Muscle layer of duodenum (tissue), 2 donors: ENCODE data around the gene LUZP1.
A peak's percentile ranks its signal among the peaks of the same experiment; 100 is the strongest.

Experiments used
- H3K27ac ChIP-seq: one replicate; pipeline ENCODE4 v1.7.0; 2013; ENCODE audit warnings: mild to moderate bottlenecking, low read length
- H3K27me3 ChIP-seq: one replicate; pipeline ENCODE4 v1.7.0; 2013; ENCODE audit warnings: low read depth, mild to moderate bottlenecking, control low read depth, low read length
- H3K36me3 ChIP-seq, 2 donors: one replicate each; pipeline ENCODE4 v1.7.0; 2013; ENCODE audit warnings: low read length in 2 of 2, control low read depth in 1 of 2, mild to moderate bottlenecking in 1 of 2; ENCODE audit not compliant: insufficient read depth in 2 of 2, control insufficient read depth in 1 of 2
- H3K4me1 ChIP-seq, 2 donors: one replicate each; pipeline ENCODE4 v1.7.0; 2013; ENCODE audit warnings: low read length in 2 of 2, mild to moderate bottlenecking in 2 of 2, control low read depth in 1 of 2, moderate library complexity in 1 of 2; ENCODE audit not compliant: insufficient read depth in 2 of 2, control insufficient read depth in 1 of 2
- H3K4me3 ChIP-seq, 2 donors: one replicate each; pipeline ENCODE4 v1.7.0; 2013; ENCODE audit warnings: low read length in 2 of 2, low read depth in 1 of 2, mild to moderate bottlenecking in 1 of 2
- H3K9me3 ChIP-seq, 2 donors: one replicate each; pipeline ENCODE4 v1.7.0; 2013; ENCODE audit warnings: low read length in 2 of 2, control low read depth in 1 of 2, mild to moderate bottlenecking in 1 of 2; ENCODE audit not compliant: control insufficient read depth in 1 of 2
- donor health status: healthy.

LUZP1 gene

DNA sequence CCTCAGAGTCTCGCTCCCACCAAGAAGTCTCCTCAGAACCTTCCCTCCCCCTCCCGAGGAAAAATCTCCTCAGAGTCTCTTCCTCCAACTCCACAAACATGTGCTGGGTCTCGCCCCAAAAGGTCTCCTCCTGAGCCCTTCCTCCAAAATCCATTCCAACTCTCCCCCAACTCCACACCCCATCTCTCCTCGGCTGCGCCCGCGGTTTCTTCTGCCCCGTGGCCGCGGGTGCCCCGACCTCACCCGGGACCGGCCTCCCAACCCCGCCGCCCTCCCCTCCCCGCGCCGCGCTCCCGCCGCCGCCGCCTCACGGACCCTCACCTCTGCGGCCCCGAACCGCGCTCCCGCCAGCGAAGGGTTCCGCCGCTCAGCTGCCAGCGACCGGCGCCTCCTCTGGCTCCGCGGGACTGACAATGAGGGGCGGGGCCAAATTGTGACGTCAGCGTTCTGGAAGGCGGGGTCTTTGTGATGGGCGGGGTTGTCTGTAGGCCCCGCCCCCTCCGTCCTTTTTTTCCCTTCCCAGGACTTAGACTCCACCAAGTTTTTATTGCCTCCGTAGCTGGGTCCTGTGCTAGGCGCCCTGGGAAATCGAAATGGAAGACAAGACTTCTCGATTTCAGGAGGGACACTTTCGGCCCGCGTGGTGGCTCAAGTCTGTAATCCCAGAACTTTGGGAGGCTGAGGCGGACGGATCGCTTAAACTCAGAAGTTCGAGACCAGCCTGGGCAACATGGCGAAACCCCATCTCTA is at the start of gene LUZP1:
Gene LUZP1 (minus strand): TSS at position 412 of the 750 bp plus-strand sequence.
- peak within 1 kb of the TSS; percentile 69 to 89 for H3K4me3 ChIP-seq

DNA sequence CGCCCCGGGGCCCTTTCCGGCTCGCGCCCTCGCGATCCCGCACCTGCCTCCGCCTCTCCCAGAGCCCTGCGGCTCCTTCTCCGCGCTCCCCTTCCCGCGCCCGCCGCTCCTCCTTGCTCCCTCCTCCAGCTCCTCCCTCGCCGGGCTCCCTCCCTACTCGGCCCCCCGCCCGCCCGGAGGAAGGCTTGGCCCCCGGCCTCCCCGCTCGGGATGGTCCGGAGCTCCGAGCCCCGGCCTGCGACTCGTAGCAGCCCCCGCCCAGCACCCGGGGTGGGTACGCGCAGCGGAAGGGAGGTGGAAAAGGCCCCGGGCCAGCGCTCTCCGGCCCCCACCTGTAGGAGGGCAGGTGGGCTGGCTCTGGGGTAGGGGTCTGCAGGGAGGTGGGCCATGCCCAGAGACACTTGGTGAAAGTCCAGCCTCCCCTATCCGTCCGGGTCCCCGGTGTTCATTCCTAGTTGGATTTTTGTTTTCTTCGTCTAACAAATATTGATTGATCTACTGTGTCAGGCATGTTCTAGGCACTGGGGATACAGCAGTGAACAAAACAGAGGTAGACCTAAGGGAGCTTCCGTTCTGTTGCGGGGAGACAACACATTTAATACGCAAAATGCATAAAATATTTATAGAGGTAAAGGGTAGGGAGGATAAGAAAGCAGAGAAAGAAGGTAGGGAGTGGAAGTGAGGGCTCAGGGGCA is 48.9 kb upstream of the LUZP1 start, which contains the start of gene HTR1D:
Gene HTR1D (minus strand): TSS at position 82 of the 695 bp plus-strand sequence. CDS start 23,283 bp downstream, outside the sequence.
- H3K27me3 ChIP-seq, result peaks cover 24% of the 10 kb centered on the region
- no peak within 1 kb of the TSS for H3K27ac ChIP-seq
- peak within 1 kb of the TSS; percentile 1 to 56 for H3K4me3 ChIP-seq
- H3K4me1 ChIP-seq, result peaks cover 0 to 10% of the 10 kb centered on the region in 2 donors
- no peaks in the 10 kb centered on the region for H3K36me3 ChIP-seq
- no peaks in the 10 kb centered on the region for H3K9me3 ChIP-seq

More for the DNA sequence above, at the start of gene LUZP1:
- H3K27ac ChIP-seq, result peak within 1 kb of the TSS; percentile 87
- H3K4me1 ChIP-seq, result peaks cover 14 to 20% of the 10 kb centered on the region in 2 donors
- no peaks in the 10 kb centered on the region for H3K9me3 ChIP-seq
- H3K27me3 ChIP-seq, result no peaks in the 10 kb centered on the region
- H3K36me3 ChIP-seq, result no peaks in the 10 kb centered on the region

DNA sequence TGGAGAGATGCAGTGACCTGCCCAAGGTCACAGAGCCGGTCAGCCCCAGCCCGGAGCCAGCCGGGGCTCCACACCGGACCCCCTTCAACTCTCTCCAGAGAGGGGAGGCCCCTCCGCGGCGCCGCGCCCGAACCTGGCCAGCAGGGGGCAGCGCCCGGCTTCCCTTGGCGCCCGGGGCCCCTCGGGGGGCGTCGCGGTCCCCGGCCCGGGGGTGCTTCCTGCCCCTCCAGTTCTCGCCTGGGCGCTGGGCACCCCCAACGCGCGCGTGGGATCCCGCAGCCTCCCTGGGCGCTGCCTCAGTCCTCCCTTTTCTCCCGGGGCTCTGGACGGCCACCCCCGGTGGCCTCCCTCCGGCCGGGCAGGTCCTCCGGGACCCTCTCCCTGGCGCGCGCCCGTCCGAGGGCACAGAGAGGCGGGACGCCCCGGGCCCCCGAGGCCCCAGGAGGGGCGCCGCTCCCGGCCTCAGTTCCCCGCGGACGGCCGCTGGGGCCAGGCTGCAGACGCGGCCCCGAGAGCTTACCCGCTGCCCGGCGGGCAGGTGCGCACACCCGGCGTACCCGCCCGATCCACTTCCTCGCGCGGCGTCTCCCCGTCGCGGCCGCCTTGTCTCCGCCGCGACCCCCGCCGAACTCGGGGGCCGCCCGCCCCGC is 48.2 kb upstream of the LUZP1 start:
- Histone ChIP-seq H3K4me3 (peak overlapping the region; percentile 1 to 56), H3K9me3 (no peaks in the 10 kb centered on the region), H3K27ac (no peak overlapping the region), H3K27me3 (peaks cover 30% of the 10 kb centered on the region), H3K36me3 (no peaks in the 10 kb centered on the region), H3K4me1 (peaks cover 0 to 10% of the 10 kb centered on the region in 2 donors)

DNA sequence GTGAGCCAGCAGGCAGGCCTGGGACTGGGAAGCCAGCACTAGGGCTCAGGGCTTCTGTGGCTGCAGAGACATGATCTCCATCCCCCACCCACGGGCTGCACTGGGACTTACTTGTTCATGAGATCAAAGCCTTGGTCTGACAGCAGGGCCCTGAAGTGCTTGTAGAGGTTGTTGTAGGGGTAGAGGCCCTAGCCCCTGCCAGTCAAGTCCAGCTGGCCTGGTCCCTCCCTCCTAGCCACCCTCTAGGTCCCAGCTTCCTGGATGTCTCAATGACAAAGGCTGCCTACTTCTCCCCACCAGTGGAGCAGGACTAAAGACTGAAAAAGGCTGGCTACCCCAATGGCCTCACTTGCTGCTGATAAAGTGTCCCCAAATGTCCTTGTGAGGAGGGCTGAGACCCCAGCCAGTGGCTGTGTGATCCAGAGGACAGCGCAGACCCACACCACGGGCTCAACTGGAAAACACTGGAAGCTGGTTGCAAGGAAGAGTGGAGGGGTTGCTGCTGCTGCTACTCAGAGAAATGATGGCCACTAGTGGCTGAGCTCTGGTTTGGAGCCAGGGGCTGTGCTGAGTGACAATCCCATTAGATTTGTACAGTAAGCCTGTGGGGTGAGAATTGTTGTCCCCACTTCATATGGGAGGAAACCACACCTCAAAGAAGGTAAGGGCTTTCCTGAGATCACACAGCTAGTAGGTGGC is 47.2 kb upstream of the LUZP1 start:
- Histone ChIP-seq H3K4me1 (peaks cover 0 to 10% of the 10 kb centered on the region in 2 donors), H3K27ac (no peak overlapping the region), H3K9me3 (no peaks in the 10 kb centered on the region), H3K36me3 (no peaks in the 10 kb centered on the region), H3K4me3 (no peak overlapping the region), H3K27me3 (peaks cover 31% of the 10 kb centered on the region)

DNA sequence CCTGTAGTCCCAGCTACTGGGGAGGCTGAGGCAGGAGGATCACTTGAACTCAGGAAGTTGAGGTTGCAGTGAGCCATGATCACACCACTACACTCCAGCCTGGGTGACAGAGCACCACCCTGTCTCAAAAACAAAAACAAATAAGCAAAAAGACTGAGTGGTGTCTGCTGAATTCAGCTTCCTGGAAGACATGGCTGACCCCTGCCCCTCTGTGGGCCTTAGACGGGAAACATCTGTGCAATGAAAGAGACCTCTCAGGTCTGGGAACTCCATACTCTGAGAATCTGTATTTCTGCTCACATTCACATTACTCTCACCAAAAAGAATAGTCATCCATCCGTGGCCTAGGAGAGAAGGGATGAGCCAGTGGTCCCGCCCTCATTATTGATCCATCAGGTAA is 46.6 kb upstream of the LUZP1 start:
- peaks cover 31% of the 10 kb centered on the region for H3K27me3 ChIP-seq
- H3K4me1 ChIP-seq, result peaks cover 0 to 10% of the 10 kb centered on the region in 2 donors
- H3K4me3 ChIP-seq, result no peak overlapping the region
- no peaks in the 10 kb centered on the region for H3K36me3 ChIP-seq
- no peak overlapping the region for H3K27ac ChIP-seq
- H3K9me3 ChIP-seq, result no peaks in the 10 kb centered on the region

DNA sequence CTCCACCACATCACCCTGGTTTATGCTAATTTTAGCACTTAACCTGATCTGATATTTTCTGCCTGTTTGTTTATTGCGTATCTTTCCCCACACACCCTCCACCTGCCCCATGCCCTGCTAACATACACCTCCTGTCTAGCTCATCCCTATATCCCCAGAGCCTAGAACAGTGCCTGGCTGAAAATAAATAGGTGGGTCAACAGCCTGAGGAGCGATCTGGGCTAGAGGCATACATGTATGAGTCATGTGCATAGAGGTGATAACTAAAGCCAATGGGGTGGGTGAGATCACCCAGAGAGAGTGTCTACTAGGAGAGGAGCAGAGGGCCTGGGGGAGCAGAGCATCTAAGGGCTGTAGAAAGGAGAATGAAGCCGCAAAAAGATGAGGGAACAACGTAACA is 46.0 kb upstream of the LUZP1 start:
- H3K27me3 ChIP-seq, result peaks cover 31% of the 10 kb centered on the region
- no peaks in the 10 kb centered on the region for H3K36me3 ChIP-seq
- H3K4me3 ChIP-seq, result no peak overlapping the region
- H3K27ac ChIP-seq, result no peak overlapping the region
- H3K4me1 ChIP-seq, result peaks cover 0 to 10% of the 10 kb centered on the region in 2 donors
- H3K9me3 ChIP-seq, result no peaks in the 10 kb centered on the region

DNA sequence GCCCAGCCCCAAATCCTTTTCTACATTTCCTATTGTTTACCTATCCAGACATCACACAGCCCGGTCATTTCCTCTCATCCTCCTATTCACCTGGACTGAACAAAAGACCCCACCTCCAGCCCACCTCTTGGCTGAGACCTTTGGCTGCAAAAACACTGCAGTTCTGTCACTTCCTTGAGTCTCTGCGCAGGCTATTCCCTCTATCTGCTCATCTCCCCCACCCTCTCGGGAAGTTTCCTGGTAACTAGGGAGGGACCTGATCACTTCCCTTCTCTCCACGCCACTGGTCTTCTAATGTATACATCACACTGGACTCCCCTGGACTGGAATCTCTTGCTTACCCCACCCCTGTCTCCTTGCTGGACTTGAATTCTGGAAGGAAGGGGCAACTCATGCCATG is 43.3 kb upstream of the LUZP1 start:
- Histone ChIP-seq H3K27me3 (peaks cover 18% of the 10 kb centered on the region), H3K9me3 (no peaks in the 10 kb centered on the region), H3K4me1 (peaks cover 0 to 4% of the 10 kb centered on the region in 2 donors), H3K27ac (no peak overlapping the region), H3K36me3 (no peaks in the 10 kb centered on the region), H3K4me3 (no peak overlapping the region)

DNA sequence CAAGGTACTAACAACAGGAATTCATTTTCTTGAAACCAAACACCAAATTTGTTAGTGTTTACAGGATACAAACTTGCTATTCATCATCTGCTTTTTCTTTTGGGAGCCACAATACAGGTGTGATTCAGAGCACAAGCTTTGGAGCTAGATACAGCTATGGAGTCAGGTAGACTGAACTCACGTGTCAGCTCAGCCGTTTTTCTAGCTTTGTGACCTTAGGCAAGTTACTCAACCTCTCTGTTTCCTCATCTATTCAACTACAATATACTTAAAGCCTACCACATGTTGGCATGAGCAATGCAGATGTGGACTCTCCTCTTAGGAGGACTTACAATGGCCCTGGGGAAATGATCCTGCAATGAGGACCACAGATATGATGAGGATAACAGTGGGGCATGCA is 42.3 kb upstream of the LUZP1 start:
- Histone ChIP-seq H3K4me3 (no peak overlapping the region), H3K27me3 (peaks cover 10% of the 10 kb centered on the region), H3K36me3 (no peaks in the 10 kb centered on the region), H3K4me1 (no peaks in the 10 kb centered on the region), H3K9me3 (no peaks in the 10 kb centered on the region), H3K27ac (no peak overlapping the region)

DNA sequence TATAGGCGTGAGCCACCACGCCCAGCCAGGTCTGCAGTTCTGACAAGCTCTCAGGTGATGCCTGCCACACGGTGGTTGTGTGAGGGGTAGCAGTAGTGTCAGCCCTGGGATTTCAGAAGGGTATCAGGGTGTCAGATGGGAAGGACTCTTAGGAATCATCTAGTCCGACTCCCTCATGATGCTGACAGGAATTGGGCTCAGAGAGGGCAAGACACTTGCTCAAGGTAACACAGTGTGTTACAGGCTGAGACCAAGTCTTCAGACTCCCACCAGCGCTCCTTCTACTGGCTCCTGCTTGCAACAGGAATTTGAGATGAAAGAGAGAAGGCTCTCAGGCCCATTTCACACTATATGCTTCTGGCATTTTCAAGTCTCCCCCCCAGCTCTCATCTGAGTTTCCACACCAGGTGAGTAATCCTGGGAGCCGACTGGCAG is 41.7 kb upstream of the LUZP1 start:
- H3K27me3 ChIP-seq, result peaks cover 6% of the 10 kb centered on the region
- no peaks in the 10 kb centered on the region for H3K36me3 ChIP-seq
- no peak overlapping the region for H3K27ac ChIP-seq
- H3K4me1 ChIP-seq, result no peaks in the 10 kb centered on the region
- H3K4me3 ChIP-seq, result no peak overlapping the region
- H3K9me3 ChIP-seq, result no peaks in the 10 kb centered on the region

DNA sequence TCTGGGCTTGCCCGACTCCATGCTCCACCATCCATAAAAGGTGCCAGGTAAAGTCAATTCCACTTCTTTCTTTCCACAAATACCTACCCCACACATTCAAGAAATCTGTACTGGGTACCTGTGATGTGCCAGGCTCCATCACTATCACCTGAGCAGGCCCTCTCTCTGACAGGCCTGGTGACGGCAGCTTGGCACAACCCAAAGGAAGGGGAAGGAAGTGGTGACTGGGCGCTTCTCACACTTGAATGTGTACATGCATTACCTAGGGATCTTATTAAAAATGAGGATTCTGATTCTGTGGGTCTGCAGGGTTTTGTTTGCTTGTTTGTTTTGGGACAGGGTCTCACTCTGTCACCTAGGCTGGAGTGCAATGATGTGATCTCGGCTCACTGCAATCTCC is 41.1 kb upstream of the LUZP1 start:
- Histone ChIP-seq H3K9me3 (no peaks in the 10 kb centered on the region), H3K27ac (no peak overlapping the region), H3K4me1 (no peaks in the 10 kb centered on the region), H3K27me3 (peaks cover 6% of the 10 kb centered on the region), H3K4me3 (no peak overlapping the region), H3K36me3 (no peaks in the 10 kb centered on the region)

DNA sequence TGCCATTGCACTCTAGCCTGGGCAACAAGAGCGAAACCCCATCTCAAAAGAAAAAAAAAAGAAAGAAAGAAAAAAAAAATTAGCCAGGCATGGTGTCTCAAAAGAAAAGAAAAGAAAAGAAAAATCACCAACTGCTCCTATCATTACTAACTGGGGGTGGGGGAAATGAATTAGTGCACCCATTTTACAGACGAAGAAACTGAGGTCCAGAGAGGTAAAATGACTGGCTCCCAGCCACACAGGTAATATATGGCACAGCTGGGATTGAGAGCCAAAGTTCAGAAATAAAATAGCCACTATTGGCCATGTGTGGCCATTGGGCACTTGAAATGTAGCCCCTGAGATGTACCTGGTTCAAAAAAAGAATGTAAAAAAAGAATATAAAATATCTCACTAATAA is 39.9 kb upstream of the LUZP1 start:
- peaks cover 6% of the 10 kb centered on the region for H3K27me3 ChIP-seq
- no peak overlapping the region for H3K4me3 ChIP-seq
- no peaks in the 10 kb centered on the region for H3K4me1 ChIP-seq
- no peak overlapping the region for H3K27ac ChIP-seq
- no peaks in the 10 kb centered on the region for H3K9me3 ChIP-seq
- H3K36me3 ChIP-seq, result no peaks in the 10 kb centered on the region
